SIG-M5 (cell line): ENCODE data around the gene CNTFR.

Experiments used
- DNase-seq: peaks from one replicate; lab custom pipeline; 2025; lab: John Stamatoyannopoulos, UW

Gene CNTFR

GRCh38 chr9:34590381-34591247, 1.1 kb upstream of the CNTFR start:
- no peak for DNase-seq

GRCh38 chr9:34588671-34589635, 571 bp downstream of the CNTFR start:
- no peak for DNase-seq

- DNase-seq: no peak
Observed at GRCh38 chr9:34587271-34587670, 2.3 kb downstream of the CNTFR start.

- no peak for DNase-seq
Observed at GRCh38 chr9:34585946-34586669, 3.4 kb downstream of the CNTFR start.

- no peak for DNase-seq
Observed at GRCh38 chr9:34584970-34585369, 4.6 kb downstream of the CNTFR start.

GRCh38 chr9:34582787-34583186, 6.7 kb downstream of the CNTFR start:
- no peak for DNase-seq

GRCh38 chr9:34581318-34581717, 8.2 kb downstream of the CNTFR start:
- DNase-seq: no peak

GRCh38 chr9:34580358-34580757, 9.2 kb downstream of the CNTFR start:
- DNase-seq: no peak

- no peak for DNase-seq
Observed at GRCh38 chr9:34579808-34580163, 9.7 kb downstream of the CNTFR start.

GRCh38 chr9:34579104-34579807, 10.3 kb downstream of the CNTFR start:
- DNase-seq: no peak

GRCh38 chr9:34578241-34579103, 11.1 kb downstream of the CNTFR start:
- no peak for DNase-seq

- no peak for DNase-seq
Observed at GRCh38 chr9:34577400-34578240, 11.9 kb downstream of the CNTFR start.

- DNase-seq: no peak
Observed at GRCh38 chr9:34576597-34577399, 12.7 kb downstream of the CNTFR start.

- no peak for DNase-seq
Observed at GRCh38 chr9:34575862-34576596, 13.5 kb downstream of the CNTFR start.

GRCh38 chr9:34575241-34575640, 14.3 kb downstream of the CNTFR start:
- DNase-seq: no peak

- DNase-seq: no peak
Observed at GRCh38 chr9:34574571-34574970, 15.0 kb downstream of the CNTFR start.

GRCh38 chr9:34573599-34574325, 15.8 kb downstream of the CNTFR start:
- no peak for DNase-seq
